Heart left ventricle (tissue), 13 donors: ENCODE measurements around the gene CXCL17.

Source experiments
- CTCF ChIP-seq, 12 donors: fragments of 200-600 bp; sonication (generic) in 4 of 12; IDR thresholded peaks; one replicate each; pipeline versions ENCODE4 v1.5.0 to v1.8.0; 2018 to 2022; ENCODE audit warnings: antibody characterized with exemption in 12 of 12, mild to moderate bottlenecking in 5 of 12
- POLR2A ChIP-seq, 2 donors: fragments of 450-650 bp; IDR thresholded peaks; one replicate each; pipeline ENCODE4 v1.6.1; 2017; ENCODE audit warnings: antibody characterized with exemption in 2 of 2, mild to moderate bottlenecking in 2 of 2, moderate library complexity in 2 of 2
- donor health status: ischemic (EF 13 %, LVEDD 7.1; RV severe dilation, severe dysfunction).
- donor health status: DM: no; HTN: yes; CAD: no.
- donor health status: DM: no; HTN: no; CAD: no.
- donor health status: ischemic (EF 25% LVEDD 6.9; RV normal size, moderate dysfunction).
- donor health status: ischemic (EF 25% LVEDD 5.7; RV mildly dilated, moderate dysfunction).
- donor health status: ischemic (EF 35%, LVEDD 5.7; RV mildly dilated, moderate dysfunction).
- donor health status: nonischemic (EF 11% LVEDD 7.7; RV severe dilation, severe dysfunction).
- donor health status: DM: yes; HTN: yes; CAD: no.
- donor health status: PGD.
- donor health status: ischemic (EF 29% LVEDD 5.4; RV normal size, mild dysfunction).
- donor health status: nonischemic (EF 23%, LVEDD 6.1; RV moderate dilation, normal function).

DNA sequence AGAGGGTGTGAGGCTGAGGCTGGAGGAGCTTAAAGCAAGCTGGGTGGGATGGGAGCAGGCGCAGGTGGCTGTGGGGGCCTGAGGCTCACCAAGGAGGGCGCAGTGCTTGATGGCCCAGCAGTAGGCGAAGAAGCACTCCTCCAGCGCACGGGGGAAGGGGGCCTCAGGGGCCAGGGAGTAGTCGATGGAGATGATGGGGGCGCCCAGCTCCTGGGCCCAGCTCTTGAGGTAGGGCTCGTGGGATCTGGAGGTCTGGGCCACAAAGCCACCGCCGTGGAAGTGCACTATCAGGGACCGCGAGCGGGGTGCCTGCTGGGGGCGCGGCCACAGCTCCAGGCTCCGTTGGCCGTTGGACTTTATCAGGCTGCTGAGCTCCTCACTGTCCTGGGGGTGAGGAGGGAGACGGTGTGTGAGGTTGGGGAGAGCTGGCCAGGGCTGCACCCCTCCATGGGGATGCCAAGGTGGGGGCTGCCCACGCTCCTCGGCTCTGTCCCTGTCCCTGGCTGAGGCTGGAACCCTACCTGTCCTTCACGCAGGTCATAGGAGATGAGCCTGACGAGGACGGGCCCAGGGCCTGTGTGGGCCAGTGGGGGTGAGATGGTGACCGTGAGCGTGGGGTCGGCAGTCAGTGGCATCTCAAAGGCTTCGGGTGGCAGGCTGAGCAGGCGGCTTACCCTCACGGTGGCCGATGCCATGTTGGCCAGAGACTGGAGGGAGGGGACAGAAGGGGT is 35.5 kb downstream of the CXCL17 start:
- TF ChIP-seq CTCF (IDR thresholded peaks at IDR 0.05) (no peak), POLR2A (IDR thresholded peaks at IDR 0.05) (no peak)
